Measurements from ENCODE around the gene POLDIP2.

- no peak for TF ChIP-seq CTCF (IDR thresholded peaks at IDR 0.05)
- TF ChIP-seq POLR2A (IDR thresholded peaks at IDR 0.05), result no peak
- TF ChIP-seq POLR2AphosphoS5 (IDR thresholded peaks at IDR 0.05; ENCODE audit: insufficient read depth in 1 of 2, low read depth in 1 of 2), result no peak
These were observed 522 bp upstream of the POLDIP2 start for GRCh38 chr17:28357901-28358197.

All from vagina (tissue), 2 donors.